Measurements from ENCODE around the gene MAP7.

MAP7 gene

DNA sequence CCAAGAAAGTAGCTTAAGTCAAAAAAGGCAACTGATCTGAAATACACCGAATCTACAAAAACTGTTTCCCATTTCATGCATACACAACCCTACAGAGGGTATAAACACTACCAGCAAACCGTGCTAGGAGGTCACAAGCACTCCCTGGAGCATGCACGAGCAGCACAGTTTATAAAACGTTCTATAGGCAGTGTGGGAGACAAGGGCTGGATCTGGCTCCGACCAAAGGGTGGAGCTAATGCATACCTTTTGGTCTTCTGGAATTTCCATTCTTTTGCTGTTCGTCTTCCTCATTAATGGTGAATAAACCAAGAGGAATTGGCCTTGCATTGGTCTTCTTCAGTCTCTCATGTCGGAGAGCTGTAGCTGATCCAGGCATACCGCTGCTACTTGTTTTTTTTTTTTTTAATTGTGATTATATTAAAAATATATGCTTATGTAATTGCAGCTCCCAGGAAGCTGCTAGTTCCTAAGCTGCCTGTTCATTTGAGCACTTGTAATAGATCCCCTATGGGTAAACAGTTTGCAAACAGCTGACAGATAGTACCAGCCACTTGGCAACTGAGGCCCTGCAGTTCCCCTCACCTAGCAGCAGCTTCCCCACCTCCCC is 24.5 kb downstream of the MAP7 start:
- Histone ChIP-seq H3K4me3 (ENCODE audit: low read depth in 1 of 2, low read length in 1 of 2) (no peak overlapping the region), H3K27ac (no peak overlapping the region), H3K36me3 (no peaks in the 10 kb centered on the region), H3K27me3 (no peaks in the 10 kb centered on the region), H3K9me3 (no peaks in the 10 kb centered on the region), H3K4me1 (ENCODE audit: control insufficient read depth in 1 of 2, insufficient read depth in 1 of 2, low read depth in 1 of 2, low read length in 1 of 2) (peaks cover 0 to 23% of the 10 kb centered on the region in 2 experiments)
- TF ChIP-seq, protein P1, sequence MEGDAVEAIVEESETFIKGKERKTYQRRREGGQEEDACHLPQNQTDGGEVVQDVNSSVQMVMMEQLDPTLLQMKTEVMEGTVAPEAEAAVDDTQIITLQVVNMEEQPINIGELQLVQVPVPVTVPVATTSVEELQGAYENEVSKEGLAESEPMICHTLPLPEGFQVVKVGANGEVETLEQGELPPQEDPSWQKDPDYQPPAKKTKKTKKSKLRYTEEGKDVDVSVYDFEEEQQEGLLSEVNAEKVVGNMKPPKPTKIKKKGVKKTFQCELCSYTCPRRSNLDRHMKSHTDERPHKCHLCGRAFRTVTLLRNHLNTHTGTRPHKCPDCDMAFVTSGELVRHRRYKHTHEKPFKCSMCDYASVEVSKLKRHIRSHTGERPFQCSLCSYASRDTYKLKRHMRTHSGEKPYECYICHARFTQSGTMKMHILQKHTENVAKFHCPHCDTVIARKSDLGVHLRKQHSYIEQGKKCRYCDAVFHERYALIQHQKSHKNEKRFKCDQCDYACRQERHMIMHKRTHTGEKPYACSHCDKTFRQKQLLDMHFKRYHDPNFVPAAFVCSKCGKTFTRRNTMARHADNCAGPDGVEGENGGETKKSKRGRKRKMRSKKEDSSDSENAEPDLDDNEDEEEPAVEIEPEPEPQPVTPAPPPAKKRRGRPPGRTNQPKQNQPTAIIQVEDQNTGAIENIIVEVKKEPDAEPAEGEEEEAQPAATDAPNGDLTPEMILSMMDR (IDR thresholded peaks at IDR 0.05) = no peak

DNA sequence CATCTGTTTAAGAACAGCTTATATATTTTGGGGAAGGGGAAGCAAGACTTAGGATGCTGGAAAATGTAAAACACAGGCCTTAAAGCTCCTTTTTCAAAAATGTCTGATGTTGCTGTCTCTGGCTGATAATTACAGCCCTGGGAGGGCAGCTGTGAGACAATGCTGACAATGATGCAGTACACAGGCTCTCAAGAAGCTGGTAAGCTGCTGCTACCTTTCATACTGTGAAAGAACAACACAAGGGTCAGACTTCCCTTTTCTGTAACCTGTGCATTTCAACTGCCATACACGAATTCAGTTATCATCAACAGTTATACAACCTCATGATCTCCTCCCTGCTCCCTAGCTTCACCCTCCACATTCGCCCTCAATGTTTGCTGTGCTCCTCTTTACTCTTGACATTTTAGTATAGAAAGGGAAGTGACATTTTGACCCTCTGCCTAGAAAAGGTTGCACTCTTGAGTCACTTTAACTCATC is 25.2 kb downstream of the MAP7 start:
- TF ChIP-seq, protein P1 (IDR thresholded peaks at IDR 0.05) = no peak
- Histone ChIP-seq H3K27me3 (no peaks in the 10 kb centered on the region), H3K9me3 (no peaks in the 10 kb centered on the region), H3K4me3 (ENCODE audit: low read depth in 1 of 2, low read length in 1 of 2) (no peak overlapping the region), H3K4me1 (ENCODE audit: control insufficient read depth in 1 of 2, insufficient read depth in 1 of 2, low read depth in 1 of 2, low read length in 1 of 2) (peaks cover 0 to 23% of the 10 kb centered on the region in 2 experiments), H3K36me3 (no peaks in the 10 kb centered on the region), H3K27ac (no peak overlapping the region)

DNA sequence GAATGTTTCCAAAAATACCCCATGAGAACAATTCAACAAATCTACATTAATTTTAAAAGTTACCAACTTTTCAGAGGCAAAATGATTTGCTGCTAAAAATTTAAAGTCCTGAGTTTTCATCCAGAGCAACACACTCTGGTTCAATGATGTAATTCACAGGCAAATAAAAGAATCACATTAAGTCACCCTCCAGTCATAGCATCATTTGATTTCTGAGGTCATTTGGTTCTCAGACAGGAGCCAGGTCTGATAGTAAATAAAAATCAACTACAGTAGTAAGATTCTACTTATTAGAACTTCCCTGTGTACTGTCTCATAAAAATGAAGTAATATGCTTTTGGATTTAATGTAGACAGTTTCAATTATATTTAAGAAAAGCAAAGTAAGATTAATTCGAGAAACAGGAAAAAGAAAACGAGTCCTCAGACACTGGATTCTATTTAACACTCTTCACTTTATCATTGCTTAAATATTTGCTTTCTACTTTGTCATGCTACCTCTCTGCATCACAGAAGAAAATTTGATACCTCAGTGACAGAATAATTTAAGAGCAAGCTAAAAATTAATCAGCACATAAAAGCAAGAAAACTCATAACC is 25.8 kb downstream of the MAP7 start:
- no peaks in the 10 kb centered on the region for H3K36me3 ChIP-seq
- H3K9me3 ChIP-seq = no peaks in the 10 kb centered on the region
- H3K4me1 ChIP-seq (ENCODE audit: control insufficient read depth in 1 of 2, insufficient read depth in 1 of 2, low read depth in 1 of 2, low read length in 1 of 2) = peaks cover 0 to 23% of the 10 kb centered on the region in 2 experiments
- no peaks in the 10 kb centered on the region for H3K27me3 ChIP-seq
- no peak overlapping the region for H3K27ac ChIP-seq
- TF ChIP-seq, protein P1 (IDR thresholded peaks at IDR 0.05) = no peak
- H3K4me3 ChIP-seq (ENCODE audit: low read depth in 1 of 2, low read length in 1 of 2) = no peak overlapping the region

DNA sequence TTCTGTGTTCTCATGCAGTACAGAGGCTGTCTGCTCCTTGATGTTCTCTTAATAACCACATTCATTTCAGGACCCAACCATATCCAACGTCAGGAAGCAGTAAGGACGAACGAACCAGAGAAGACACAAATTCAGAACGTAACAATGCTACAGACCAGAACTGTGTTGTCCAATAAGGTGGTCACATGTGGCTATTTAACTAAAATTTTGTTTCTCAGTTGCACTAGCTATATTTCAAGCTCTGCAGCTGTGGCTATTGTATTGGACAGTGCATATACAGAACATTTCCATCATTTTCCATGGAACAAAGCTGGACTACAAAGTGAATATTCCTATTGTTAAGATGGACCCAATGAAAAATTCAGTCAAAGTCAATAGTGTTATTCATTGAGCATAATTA is 27.0 kb downstream of the MAP7 start:
- Histone ChIP-seq H3K27me3 (no peaks in the 10 kb centered on the region), H3K9me3 (no peaks in the 10 kb centered on the region), H3K4me3 (ENCODE audit: low read depth in 1 of 2, low read length in 1 of 2) (no peak overlapping the region), H3K36me3 (no peaks in the 10 kb centered on the region), H3K4me1 (ENCODE audit: control insufficient read depth in 1 of 2, insufficient read depth in 1 of 2, low read depth in 1 of 2, low read length in 1 of 2) (peaks cover 0 to 23% of the 10 kb centered on the region in 2 experiments), H3K27ac (no peak overlapping the region)
- TF ChIP-seq, protein P1 (IDR thresholded peaks at IDR 0.05) = no peak

DNA sequence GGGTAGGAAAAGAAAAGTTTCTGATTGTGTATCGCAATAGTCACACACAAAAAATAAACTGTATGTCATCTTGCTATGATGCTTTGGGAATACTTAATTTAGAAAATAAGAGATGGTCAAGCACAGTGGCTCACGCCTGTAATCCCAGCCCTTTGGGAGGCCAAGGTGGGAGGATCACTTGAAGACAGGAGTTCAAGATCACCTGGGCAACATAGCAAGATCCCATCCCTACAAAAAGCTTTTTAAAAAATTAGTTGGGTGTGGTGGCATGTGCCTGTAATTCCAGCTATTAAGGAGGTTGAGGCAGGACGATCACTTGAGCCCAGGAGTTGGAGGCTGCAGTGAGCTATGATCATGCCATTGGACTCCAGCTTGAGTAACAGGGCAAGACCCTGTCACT is 27.6 kb downstream of the MAP7 start:
- no peak overlapping the region for H3K4me3 ChIP-seq (ENCODE audit: low read depth in 1 of 2, low read length in 1 of 2)
- no peaks in the 10 kb centered on the region for H3K9me3 ChIP-seq
- TF ChIP-seq, protein P1 (IDR thresholded peaks at IDR 0.05) = no peak
- peaks cover 0 to 23% of the 10 kb centered on the region in 2 experiments for H3K4me1 ChIP-seq (ENCODE audit: control insufficient read depth in 1 of 2, insufficient read depth in 1 of 2, low read depth in 1 of 2, low read length in 1 of 2)
- H3K36me3 ChIP-seq = no peaks in the 10 kb centered on the region
- no peaks in the 10 kb centered on the region for H3K27me3 ChIP-seq
- no peak overlapping the region for H3K27ac ChIP-seq
